Endothelial cell of umbilical vein (primary cell): ENCODE data around the gene CCND1. TPM values are rescaled to one million over a fixed set of nuclear protein-coding genes. Genes with fewer than 3 reads are reported as not detected.

Source experiments
- BruUV-seq: library from RNA; stranded (reverse); fragments of 400-500 nt; replicated peaks from 2 replicates; lab custom pipeline; 2021; lab: Mats Ljungman, UMichigan
- CTCF ChIA-PET: fragments of 300-600, 350-600 bp; sonication (Branson Sonifier 250); formaldehyde crosslinking; loops from one replicate; lab custom pipeline; 2021; ENCODE audit warnings: antibody characterized with exemption, inconsistent platforms; lab: Charles Lee
- POLR2A ChIA-PET: fragments of 300-600, 350-600 bp; sonication (Branson Sonifier 250); formaldehyde crosslinking; loops from one replicate; lab custom pipeline; 2021; ENCODE audit warnings: antibody characterized with exemption, inconsistent platforms; lab: Charles Lee
- DNase-seq: peaks from one replicate; pipeline ENCODE4 v3.0.0-alpha.2; 2011; ENCODE audit warnings: low read depth, low spot score
- FAIRE-seq: peaks from 2 replicates; lab custom pipeline; 2011; peaks lifted over from hg19 to GRCh38; lab: Jason Lieb, UNC
- H2AFZ ChIP-seq: 2 replicates; pipeline ENCODE4 v1.6.0; 2012; ENCODE audit warnings: low read depth, low read length, control low read depth, inconsistent platforms
- H3K27ac ChIP-seq: 2 replicates; pipeline ENCODE4 v1.5.1; 2011; ENCODE audit warnings: low read depth, mild to moderate bottlenecking, control low read depth, low read length, moderate library complexity; ENCODE audit not compliant: insufficient read depth
- H3K27me3 ChIP-seq, 2 experiments: 2 replicates each; pipeline versions ENCODE4 v1.6.0 to v1.6.1; 2011; ENCODE audit warnings: low read length in 2 of 2, mixed read lengths in 1 of 2; ENCODE audit not compliant: control insufficient read depth in 2 of 2, insufficient read depth in 2 of 2
- H3K36me3 ChIP-seq, 2 experiments: 2 replicates in 1 of 2; 3 replicates in 1 of 2; pipeline ENCODE4 v1.5.1; 2011; ENCODE audit warnings: low read length in 2 of 2, mild to moderate bottlenecking in 1 of 2, moderate library complexity in 1 of 2; ENCODE audit not compliant: control insufficient read depth in 2 of 2, insufficient read depth in 2 of 2; ENCODE audit errors: extremely low read depth in 1 of 2
- H3K4me1 ChIP-seq: 3 replicates; pipeline ENCODE4 v1.5.1; 2011; ENCODE audit warnings: mild to moderate bottlenecking, low read length; ENCODE audit not compliant: control insufficient read depth, insufficient read depth; ENCODE audit errors: extremely low read depth
- H3K4me2 ChIP-seq: 2 replicates; pipeline ENCODE4 v1.6.1; 2011; ENCODE audit warnings: low read length, control low read depth, mixed read lengths; ENCODE audit not compliant: insufficient read depth
- H3K4me3 ChIP-seq, 3 experiments: fragments of 200-600 bp in 1 of 3; sonication (generic), shearing (Covaris generic) in 1 of 3; replicated peaks in 1 of 3; 2 replicates each; pipeline ENCODE4 v1.5.1; 2011 to 2016; ENCODE audit warnings: control low read depth in 3 of 3, low read length in 3 of 3, mild to moderate bottlenecking in 2 of 3, inconsistent platforms in 1 of 3, low read depth in 1 of 3, moderate library complexity in 1 of 3; ENCODE audit not compliant: insufficient read depth in 1 of 3
- H3K79me2 ChIP-seq: 2 replicates; pipeline ENCODE4 v1.6.0; 2012; ENCODE audit warnings: low read length, inconsistent platforms; ENCODE audit not compliant: control insufficient read depth, insufficient read depth
- H3K9ac ChIP-seq: replicated peaks from 2 replicates; pipeline ENCODE3; 2011; ENCODE audit warnings: low read length, control low read depth; ENCODE audit not compliant: insufficient read depth; ENCODE audit errors: extremely low read depth
- H3K9me1 ChIP-seq: replicated peaks from 3 replicates; pipeline ENCODE4 v1.6.0; 2011; ENCODE audit warnings: mild to moderate bottlenecking, low read length; ENCODE audit not compliant: control insufficient read depth, insufficient read depth; ENCODE audit errors: extremely low read depth
- H3K9me3 ChIP-seq: replicated peaks from 2 replicates; pipeline ENCODE4 v1.5.1; 2012; ENCODE audit warnings: low read length, inconsistent platforms; ENCODE audit not compliant: control insufficient read depth, insufficient read depth
- H4K20me1 ChIP-seq: replicated peaks from 2 replicates; pipeline ENCODE3; 2011; ENCODE audit warnings: mild to moderate bottlenecking, low read length; ENCODE audit not compliant: control insufficient read depth, insufficient read depth; ENCODE audit errors: extremely low read depth
- EZH2 ChIP-seq: IDR thresholded peaks from 2 replicates; pipeline ENCODE4 v1.6.1; 2012; ENCODE audit warnings: borderline replicate concordance, low read depth, mild to moderate bottlenecking, moderate library complexity, low read length, inconsistent platforms; ENCODE audit not compliant: severe bottlenecking
- FOS ChIP-seq: IDR thresholded peaks from 2 replicates; pipeline ENCODE4 v1.6.1; 2011; ENCODE audit warnings: mild to moderate bottlenecking, low read length, moderate library complexity, borderline replicate concordance; ENCODE audit not compliant: insufficient read depth
- GATA2 ChIP-seq: IDR thresholded peaks from 2 replicates; pipeline ENCODE4 v1.7.0; 2011; ENCODE audit warnings: low read depth, mild to moderate bottlenecking, moderate library complexity, mixed read lengths, low read length; ENCODE audit not compliant: insufficient read length, insufficient read depth
- JUN ChIP-seq: IDR thresholded peaks from 2 replicates; pipeline ENCODE4 v1.6.1; 2011; ENCODE audit warnings: borderline replicate concordance, low read depth; ENCODE audit not compliant: insufficient read length, insufficient read depth
- MYC ChIP-seq: IDR thresholded peaks from one replicate; pipeline ENCODE4 v1.6.1; 2011; ENCODE audit warnings: mild to moderate bottlenecking, low read depth, low read length
- POLR2A ChIP-seq: IDR thresholded peaks from 2 replicates; pipeline ENCODE4 v1.6.1; 2012; ENCODE audit warnings: low read depth, mild to moderate bottlenecking, control low read depth, low read length
- POLR2AphosphoS5 ChIP-seq: IDR thresholded peaks from 2 replicates; pipeline ENCODE4 v1.6.1; 2012; ENCODE audit warnings: low read depth, mild to moderate bottlenecking, control low read depth, low read length, moderate library complexity; ENCODE audit not compliant: insufficient read depth
- dilution Hi-C: fragments of 300-500 bp; cut with MboI; formaldehyde crosslinking; loops from one replicate; pipeline ENCODE4 v1.15.0; 2019; ENCODE audit warnings: low sequenced_read_pairs; ENCODE audit not compliant: extremely low pct_ligation_motif_present
- intact Hi-C: fragments of 100-400 bp; cut with micrococcal nuclease; formaldehyde crosslinking; loops from one replicate; pipeline ENCODE4 v1.10.0; 2022
- polyA plus RNA-seq, 4 experiments: library from polyadenylated mRNA; depleted of rRNA in 3 of 4; stranded (reverse) in 3 of 4; unstranded in 1 of 4; fragments of >200 nt; gene quantifications; 2 replicates each; pipeline versions ENCODE4 v1.2.1 to v1.2.3, GENCODE V29; 2011 to 2012; ENCODE audit warnings: missing spikeins in 1 of 4
- total RNA-seq: library from RNA; stranded (reverse); gene quantifications from 2 replicates; pipeline ENCODE4 v1.2.3, GENCODE V29; 2021
- TF ChIP-seq, protein P1 (sequence below), 2 donors: IDR thresholded peaks; 1 replicate in 1 of 2; 2 replicates in 1 of 2; pipeline ENCODE4 v1.5.1; 2011; ENCODE audit warnings: low read length in 2 of 2, mild to moderate bottlenecking in 2 of 2, moderate library complexity in 2 of 2, control low read depth in 1 of 2, inconsistent platforms in 1 of 2, low read depth in 1 of 2; ENCODE audit not compliant: insufficient read depth in 1 of 2; ENCODE audit errors: extremely low read depth in 1 of 2
- TF ChIP-seq, protein P2 (sequence below): IDR thresholded peaks from 2 replicates; pipeline ENCODE4 v1.6.1; 2011; ENCODE audit not compliant: insufficient read depth, insufficient read length

The CCND1 gene
- total and polyA plus RNA-seq, 2 donors (not counting 3 experiments of a cell fraction or from before 2014, with no cell fraction given) = 98.7 to 370 TPM

DNA sequence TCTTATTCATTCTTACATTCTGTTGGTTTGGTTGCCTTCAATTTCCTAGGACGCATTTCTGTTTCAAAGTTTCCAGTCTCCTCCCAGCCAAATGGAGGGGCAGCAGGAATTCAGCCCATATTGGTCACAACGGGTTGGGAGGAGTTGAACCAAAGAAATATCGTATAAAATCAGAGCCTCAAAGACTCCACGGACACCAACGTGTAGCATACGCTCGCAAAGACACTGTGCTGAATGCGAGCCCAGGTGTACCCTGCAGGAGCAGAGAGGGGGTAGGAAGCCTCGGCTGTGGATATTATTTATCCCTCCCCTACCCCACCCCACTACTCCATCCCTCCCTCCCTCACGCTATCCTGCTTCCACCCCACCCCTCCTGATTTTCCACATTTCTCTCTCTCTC is 15.5 kb upstream of the CCND1 start:
- intact Hi-C loops = no loop called here
- H3K27ac ChIP-seq = no peak overlapping the region
- H3K9me3 ChIP-seq = no peaks in the 10 kb centered on the region
- peak; percentile 24 for FAIRE-seq
- H4K20me1 ChIP-seq = no peaks in the 10 kb centered on the region
- no TSS peak for BruUV-seq
- no peak overlapping the region for H2AFZ ChIP-seq
- no peaks in the 10 kb centered on the region for H3K4me1 ChIP-seq
- TF ChIP-seq POLR2A (no peak), MYC (no peak), FOS (no peak), GATA2 (no peak), JUN (no peak), EZH2 (no peak), POLR2AphosphoS5 (no peak)
- TF ChIP-seq, protein P1, sequence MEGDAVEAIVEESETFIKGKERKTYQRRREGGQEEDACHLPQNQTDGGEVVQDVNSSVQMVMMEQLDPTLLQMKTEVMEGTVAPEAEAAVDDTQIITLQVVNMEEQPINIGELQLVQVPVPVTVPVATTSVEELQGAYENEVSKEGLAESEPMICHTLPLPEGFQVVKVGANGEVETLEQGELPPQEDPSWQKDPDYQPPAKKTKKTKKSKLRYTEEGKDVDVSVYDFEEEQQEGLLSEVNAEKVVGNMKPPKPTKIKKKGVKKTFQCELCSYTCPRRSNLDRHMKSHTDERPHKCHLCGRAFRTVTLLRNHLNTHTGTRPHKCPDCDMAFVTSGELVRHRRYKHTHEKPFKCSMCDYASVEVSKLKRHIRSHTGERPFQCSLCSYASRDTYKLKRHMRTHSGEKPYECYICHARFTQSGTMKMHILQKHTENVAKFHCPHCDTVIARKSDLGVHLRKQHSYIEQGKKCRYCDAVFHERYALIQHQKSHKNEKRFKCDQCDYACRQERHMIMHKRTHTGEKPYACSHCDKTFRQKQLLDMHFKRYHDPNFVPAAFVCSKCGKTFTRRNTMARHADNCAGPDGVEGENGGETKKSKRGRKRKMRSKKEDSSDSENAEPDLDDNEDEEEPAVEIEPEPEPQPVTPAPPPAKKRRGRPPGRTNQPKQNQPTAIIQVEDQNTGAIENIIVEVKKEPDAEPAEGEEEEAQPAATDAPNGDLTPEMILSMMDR (IDR thresholded peaks at IDR 0.05; ENCODE audit: extremely low read depth in 1 of 2, insufficient read depth in 1 of 2, low read depth in 1 of 2, low read length in 2 of 2) = no peak
- TF ChIP-seq, protein P2, sequence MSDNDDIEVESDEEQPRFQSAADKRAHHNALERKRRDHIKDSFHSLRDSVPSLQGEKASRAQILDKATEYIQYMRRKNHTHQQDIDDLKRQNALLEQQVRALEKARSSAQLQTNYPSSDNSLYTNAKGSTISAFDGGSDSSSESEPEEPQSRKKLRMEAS = no peak
- CTCF ChIA-PET = no interaction called here
- no peak for DNase-seq
- peaks cover 0 to 3% of the 10 kb centered on the region in 2 experiments for H3K27me3 ChIP-seq
- H3K79me2 ChIP-seq = no peaks in the 10 kb centered on the region
- no peaks in the 10 kb centered on the region for H3K36me3 ChIP-seq
- H3K4me2 ChIP-seq = no peak overlapping the region
- H3K4me3 ChIP-seq = no peak overlapping the region
- no peaks in the 10 kb centered on the region for H3K9me1 ChIP-seq
- dilution Hi-C loops = no loop called here
- no peak overlapping the region for H3K9ac ChIP-seq
- POLR2A ChIA-PET = no interaction called here
